GF-D8 (cell line): ENCODE results near the gene GNAL.
"Not testable (repeated sequence)": the region's sequence is repeated elsewhere in the genome, so short reads cannot be mapped to it uniquely, and the experiment has no call there.

Experiments used
- DNase-seq: peaks from one replicate; lab custom pipeline; 2025; lab: John Stamatoyannopoulos, UW

The GNAL gene

DNA sequence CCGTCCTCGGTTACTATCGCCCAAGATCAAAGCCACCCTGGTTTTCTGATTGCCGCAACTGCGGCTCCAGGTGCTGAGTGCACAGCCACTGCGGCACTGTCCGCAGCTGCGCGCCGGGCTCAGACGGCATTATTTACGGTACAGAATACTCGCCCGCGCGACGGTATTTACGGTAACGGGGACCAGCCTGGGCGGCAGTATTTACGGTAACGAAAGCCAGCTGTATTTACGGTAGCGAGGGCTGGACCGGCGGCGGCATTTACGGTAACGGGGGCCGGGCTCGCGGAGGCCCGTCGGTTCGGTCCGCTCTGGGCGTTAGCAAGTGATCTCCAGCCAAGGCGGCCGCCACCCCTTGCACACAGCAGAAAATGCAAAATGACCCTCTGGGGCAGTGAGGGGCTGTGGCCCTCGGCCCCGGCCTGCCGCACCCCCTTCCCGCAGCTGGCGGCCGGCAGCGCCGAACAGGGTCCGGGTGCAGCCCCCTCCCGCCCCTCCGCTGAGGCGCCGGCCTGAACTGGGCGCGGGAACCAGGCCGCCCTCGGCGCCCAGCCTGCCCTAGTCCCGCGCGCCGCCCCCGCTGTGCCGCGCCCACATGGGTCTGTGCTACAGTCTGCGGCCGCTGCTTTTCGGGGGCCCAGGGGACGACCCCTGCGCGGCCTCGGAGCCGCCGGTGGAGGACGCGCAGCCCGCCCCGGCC, at the start of gene GNAL:
GNAL (plus strand) TSS at position 293 of the 697 bp plus-strand sequence; CDS start at position 593, 300 bp downstream.
- no peak for DNase-seq

GRCh38 chr18:11647310-11647709, 41.8 kb upstream of the GNAL start:
- not testable (repeated sequence) for DNase-seq

DNA sequence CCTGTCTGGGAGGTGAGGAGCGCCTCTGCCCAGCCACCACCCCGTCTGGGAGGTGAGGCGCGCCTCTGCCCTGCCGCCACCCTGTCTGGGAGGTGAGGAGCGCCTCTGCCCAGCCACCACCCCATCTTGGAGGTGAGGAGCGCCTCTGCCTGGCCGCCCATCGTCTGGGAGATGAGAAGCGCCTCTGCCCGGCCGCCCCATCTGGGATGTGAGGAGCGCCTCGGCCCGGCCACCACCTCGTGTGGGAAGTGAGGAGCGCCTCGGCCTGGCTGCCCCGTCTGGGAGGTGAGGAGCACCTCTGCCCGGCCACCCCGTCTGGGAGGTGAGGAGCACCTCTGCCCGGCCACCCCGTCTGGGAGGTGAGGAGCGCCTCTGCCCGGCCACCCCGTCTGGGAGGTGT, 41.3 kb upstream of the GNAL start:
- DNase-seq: not testable (repeated sequence)

DNA sequence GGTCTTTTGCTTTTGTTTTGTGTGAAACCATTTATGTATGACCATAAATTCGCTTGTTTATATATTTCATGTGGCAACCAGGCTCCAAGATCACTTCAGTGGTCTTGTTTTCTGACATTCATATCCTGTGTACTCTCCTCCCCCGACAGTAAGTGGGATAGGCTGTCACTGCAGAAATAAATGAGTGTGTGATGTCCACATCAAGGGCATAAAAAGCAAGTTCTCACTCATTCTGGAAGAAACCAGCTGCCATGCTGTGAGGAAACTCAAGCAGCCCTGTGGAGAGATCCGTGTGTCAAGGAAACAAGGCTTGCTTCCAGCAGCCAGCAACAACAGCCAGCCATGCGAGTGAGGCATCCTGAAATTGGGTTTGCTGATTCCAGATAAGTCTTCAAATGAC, 39.2 kb upstream of the GNAL start:
- no peak for DNase-seq

DNA sequence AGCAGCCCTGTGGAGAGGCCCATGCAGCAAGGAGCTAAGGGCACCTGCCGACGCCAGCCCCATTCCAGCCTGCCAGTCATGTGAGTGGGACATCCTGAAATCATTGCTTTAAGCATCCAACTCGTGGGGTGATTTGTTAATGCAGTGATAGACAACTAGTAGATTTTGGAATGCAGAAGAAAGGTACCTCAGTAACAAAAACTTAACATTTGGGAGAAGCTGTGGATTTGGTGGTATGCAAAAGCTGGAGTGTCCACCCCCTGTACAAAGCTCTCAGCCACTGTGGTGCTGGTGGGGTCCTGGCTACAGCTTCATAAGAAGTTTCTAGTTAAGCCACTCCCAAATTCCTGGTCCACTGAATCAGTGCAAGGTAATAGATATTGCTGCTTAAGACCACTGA, 37.2 kb upstream of the GNAL start:
- no peak for DNase-seq

DNA sequence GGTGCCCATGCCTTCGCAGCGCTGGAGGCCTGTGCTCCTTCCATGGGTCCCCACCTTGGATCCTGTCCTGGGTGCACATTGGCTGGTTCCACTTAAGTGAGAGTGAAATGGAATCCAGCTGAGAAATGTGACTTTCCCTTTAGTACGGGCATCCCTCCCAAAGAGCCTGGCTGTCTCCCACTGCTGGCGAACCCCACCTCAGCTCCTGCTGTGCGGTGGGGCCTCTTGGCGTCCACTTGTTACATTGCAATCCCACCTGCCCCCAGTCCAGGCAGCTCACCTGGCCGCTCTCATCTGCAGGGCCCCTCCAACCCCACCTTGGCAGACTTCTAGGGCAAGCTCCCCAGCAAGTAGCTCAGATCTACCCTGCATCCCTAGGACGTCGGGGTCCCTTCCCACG, 35.5 kb upstream of the GNAL start:
- DNase-seq: no peak

DNA sequence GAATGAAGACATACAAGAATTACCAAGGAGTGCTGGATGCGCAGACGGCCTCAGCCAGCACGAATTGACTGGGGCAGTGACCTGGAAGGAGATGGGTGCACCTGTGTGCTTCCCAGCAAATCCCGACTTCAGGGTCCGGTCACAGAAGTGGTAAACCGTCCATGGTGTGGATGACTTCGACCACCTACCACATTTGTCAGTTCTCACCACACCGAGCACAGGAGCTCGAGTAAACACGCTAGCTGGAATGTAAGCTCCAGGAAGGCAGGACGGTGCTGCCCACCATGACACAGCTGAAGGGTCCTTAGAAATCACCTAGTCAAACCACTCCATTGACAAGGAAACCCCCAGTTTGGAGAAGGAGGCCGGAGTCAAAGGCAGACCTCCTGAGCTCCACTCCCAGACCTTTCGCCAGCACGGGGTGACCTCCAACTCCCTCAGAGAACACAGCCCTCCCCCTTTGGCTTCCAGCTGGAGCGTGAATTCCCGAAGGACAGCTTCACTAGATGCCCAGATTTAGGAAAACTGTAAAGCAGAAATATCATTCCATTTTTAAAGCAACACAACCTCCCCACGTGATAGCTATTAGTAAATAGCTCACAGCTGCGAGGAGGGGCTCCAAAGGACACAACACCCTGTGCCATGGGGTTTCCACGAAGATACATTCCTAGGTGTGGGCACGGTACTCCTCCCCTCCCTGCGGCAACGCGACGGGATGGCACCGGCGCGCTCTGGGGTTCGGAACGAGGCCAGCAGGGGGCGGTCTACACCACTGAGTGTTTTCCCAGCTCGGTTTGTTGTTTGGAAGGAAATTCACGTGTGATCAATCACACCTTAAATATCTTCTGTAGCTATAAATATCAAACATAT, 34.1 kb upstream of the GNAL start:
- no peak for DNase-seq

DNA sequence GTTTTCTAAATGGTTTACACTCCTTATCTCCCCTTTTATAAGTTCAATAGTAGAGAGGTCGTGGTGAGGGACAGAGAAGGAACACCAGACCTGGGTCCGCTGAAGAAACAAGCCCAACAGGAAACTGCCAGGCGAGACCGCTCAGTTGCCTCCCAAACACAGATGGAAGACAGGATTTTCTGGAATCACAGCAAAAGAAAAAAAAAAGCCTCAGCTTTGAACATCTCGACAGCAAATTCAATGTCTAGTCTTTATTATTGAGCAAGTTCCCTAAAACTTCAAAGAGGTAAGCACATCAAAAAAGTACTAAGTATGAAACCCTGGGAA, 33.5 kb upstream of the GNAL start:
- DNase-seq: no peak

GRCh38 chr18:11657152-11657551, 31.9 kb upstream of the GNAL start:
- DNase-seq: no peak

DNA sequence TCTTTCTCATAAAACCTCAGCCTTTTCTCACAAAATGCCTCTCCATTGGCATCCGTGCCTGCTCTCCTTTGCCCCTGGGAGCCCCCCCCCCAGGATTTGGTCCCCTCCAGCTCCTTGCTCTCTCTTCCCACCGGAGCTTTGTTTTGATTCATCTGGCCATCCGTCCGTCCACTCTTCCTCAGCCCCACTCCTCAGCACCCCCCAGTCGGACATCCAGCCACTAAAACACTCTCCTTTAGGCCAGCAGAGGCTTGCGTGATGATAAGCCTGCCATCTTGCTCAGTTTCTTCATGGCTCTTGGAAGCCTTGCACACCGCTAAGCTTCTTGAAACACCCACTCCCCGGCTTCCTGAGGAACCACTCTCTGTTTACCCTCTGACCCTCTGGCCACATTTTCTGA, 31.5 kb upstream of the GNAL start:
- DNase-seq: no peak

DNA sequence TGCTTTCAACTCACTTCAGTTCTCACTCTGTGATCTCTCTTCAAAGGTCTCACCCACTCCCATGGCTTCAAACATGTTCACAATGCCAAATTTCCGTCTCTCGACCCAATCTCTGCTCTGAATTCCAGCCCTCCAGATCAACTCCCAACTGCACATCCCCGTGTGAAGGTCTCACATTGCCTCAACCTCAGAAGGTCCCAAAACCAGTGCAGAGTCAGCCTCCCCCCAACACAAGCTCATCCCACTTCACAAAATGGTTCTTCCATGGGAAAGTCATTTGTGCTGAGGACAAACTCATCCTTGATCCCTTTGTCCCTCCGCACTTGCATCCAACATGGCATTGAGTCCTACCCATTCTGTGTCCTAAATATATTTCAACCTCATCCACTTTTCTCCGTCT, 31.0 kb upstream of the GNAL start:
- DNase-seq: no peak

DNA sequence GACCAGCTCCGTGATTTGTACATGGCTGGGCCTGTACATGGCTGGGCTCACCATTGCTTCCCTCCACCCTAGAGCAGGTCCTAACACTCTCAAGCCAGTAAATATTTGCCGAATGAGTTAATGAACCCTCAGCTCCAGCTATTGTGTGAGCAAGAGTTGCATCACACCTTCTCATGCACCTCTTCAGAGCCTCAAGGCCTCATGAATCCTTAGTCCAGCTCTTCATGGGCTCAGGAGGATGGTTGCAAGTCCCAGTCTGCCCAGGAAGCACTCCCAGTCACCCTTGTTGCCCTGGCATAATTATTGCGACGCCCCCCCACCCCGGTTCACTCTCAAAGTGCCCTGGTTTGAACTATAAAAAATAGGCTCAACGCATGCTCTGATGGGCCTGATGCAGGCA, 30.1 kb upstream of the GNAL start:
- DNase-seq: no peak

- DNase-seq: no peak
These were observed 28.4 kb upstream of the GNAL start for GRCh38 chr18:11660691-11661090.

GRCh38 chr18:11661430-11661829, 27.6 kb upstream of the GNAL start:
- no peak for DNase-seq

- DNase-seq: no peak
These were observed 25.5 kb upstream of the GNAL start for GRCh38 chr18:11663439-11664029.

- no peak for DNase-seq
These were observed 24.8 kb upstream of the GNAL start for GRCh38 chr18:11664286-11664685.

DNA sequence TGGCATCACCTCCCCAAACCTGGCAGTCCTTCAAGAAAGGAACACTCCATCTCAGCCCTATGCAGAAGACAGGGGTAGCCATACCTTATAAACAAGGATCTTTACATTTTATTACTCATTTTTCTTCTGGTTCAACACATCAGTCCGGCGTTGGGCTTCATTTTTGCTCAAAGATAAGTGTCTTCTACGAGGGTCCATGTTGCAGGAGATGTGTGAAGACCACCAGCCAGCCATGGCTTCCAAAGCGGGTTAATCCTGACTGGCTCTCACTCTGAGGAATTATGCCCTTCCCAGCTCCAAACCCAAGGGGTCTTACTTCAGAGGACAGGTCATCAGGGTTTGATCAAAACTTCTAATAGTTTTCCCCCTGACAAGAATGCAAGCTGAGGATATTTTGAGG, 23.9 kb upstream of the GNAL start:
- DNase-seq: no peak

DNA sequence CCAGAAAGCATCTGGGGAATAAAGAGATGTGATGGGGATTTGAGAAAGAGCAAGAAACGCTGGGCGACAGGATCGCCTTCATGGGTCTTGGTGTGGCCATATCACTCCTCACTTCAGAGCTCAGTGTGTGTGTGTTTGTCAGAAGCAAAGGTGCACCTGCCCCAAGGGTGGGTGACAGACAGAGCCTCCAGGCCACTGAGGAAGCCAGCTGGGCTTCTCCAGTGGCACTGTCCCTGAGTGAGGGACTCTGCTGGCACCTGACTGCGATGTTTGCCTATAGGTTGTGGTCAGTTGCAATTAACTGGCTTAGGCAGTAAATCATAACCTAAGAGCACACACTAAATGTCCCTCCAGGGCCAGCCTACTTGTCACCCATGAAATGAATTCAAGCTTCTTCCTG, 23.5 kb upstream of the GNAL start:
- DNase-seq: no peak

- DNase-seq: no peak
These were observed 22.9 kb upstream of the GNAL start for GRCh38 chr18:11666176-11666575.

DNA sequence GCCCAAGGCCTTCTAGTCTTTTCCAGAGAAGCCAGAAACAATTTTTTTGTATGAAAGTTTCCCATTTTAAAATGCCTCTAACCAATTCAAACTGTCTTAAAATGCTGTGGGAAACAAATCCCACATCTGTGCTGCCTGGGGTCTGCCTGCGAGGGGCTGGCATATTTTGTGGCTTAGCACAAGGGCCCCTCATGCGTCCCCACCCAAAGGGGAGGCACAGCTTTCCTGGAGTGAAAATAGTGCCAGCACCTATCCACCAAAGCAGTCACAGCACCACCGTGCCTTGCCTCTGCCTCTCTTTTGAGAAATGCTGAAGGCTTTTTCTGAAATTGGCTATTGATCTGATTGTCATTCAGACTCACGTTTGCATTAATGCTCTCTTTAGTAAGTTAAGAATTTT, 22.2 kb upstream of the GNAL start:
- DNase-seq: no peak

DNA sequence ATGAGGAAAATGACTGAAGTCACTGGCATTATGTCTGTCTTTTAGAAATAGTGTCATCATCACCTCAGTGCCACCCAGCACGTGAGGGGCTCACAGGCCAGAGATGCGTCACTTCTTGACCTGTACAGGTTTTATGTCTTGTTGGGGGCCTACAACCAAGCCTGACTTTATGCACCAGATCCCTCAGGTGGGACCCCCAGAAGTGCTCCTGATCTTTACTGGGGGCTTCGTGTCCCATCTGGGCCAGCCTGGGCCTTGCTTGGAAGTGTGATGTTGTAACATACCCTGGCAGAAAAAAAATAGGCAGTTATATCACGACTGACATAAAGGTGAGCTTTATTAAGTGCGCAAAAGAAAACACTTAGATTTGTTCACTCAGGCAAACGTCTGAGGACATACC, 21.5 kb upstream of the GNAL start:
- no peak for DNase-seq

- DNase-seq: no peak
These were observed 20.5 kb upstream of the GNAL start for GRCh38 chr18:11668441-11669169.
